GM18907 (cell line): Measurements from ENCODE around the gene NEU4.
"Not testable (repeated sequence)": the region's sequence is repeated elsewhere in the genome, so short reads cannot be mapped to it uniquely, and the experiment has no call there.

ENCODE experiments used
- ATAC-seq: cut with Tn5 transposase; IDR thresholded peaks from one replicate; pipeline ENCODE4 v1.9.1; 2021; ENCODE audit warnings: mild to moderate bottlenecking, moderate library complexity; ENCODE audit not compliant: unreplicated experiment

Gene NEU4

GRCh38 chr2:241812730-241813643 is 4.0 kb downstream of the NEU4 start:
- no peak for ATAC-seq

- ATAC-seq, result no peak
Measured at GRCh38 chr2:241813644-241814392, 4.8 kb downstream of the NEU4 start.

GRCh38 chr2:241814393-241814642 is 5.3 kb downstream of the NEU4 start:
- ATAC-seq, result no peak

- no peak for ATAC-seq
Measured at GRCh38 chr2:241814643-241815476, 5.9 kb downstream of the NEU4 start.

GRCh38 chr2:241815477-241816430 is 6.8 kb downstream of the NEU4 start:
- ATAC-seq, result no peak

- ATAC-seq, result no peak
Measured at GRCh38 chr2:241816431-241817121, 7.6 kb downstream of the NEU4 start.

- ATAC-seq, result no peak
Measured at GRCh38 chr2:241817126-241817820, 8.3 kb downstream of the NEU4 start.

GRCh38 chr2:241817821-241818215 is 8.8 kb downstream of the NEU4 start:
- not testable (repeated sequence) for ATAC-seq

- no peak for ATAC-seq
Measured at GRCh38 chr2:241818229-241818942, 9.4 kb downstream of the NEU4 start.

- no peak for ATAC-seq
Measured at GRCh38 chr2:241818943-241819270, 9.9 kb downstream of the NEU4 start.

GRCh38 chr2:241819947-241820624 is 11.1 kb downstream of the NEU4 start:
- not testable (repeated sequence) for ATAC-seq

GRCh38 chr2:241820625-241821384 is 11.8 kb downstream of the NEU4 start:
- ATAC-seq, result no peak

- ATAC-seq, result no peak
Measured at GRCh38 chr2:241821460-241822263, 12.7 kb downstream of the NEU4 start.

GRCh38 chr2:241822264-241822623 is 13.3 kb downstream of the NEU4 start:
- ATAC-seq, result no peak

- ATAC-seq, result not testable (repeated sequence)
Measured at GRCh38 chr2:241823531-241824437, 14.8 kb downstream of the NEU4 start.
